ENCODE measurements around the gene D2HGDH. TPM values are rescaled to one million over a fixed set of nuclear protein-coding genes. Genes with fewer than 3 reads are reported as not detected.

The D2HGDH gene
- polyA plus RNA-seq (ENCODE audit: insufficient read length in 4 of 4): 10 to 100 TPM; 27.3 to 59.6 (median 41.1) TPM

GRCh38 chr2:241734467-241735208 is at the start of gene D2HGDH:
Gene D2HGDH, plus strand, starts transcription at chr2:241734630. Its CDS starts 595 bp downstream, at chr2:241735225.
- DNase-seq (ENCODE audit: low read depth in 4 of 4, low spot score in 2 of 4): peak; percentile 34 to 76 (median 60)

GRCh38 chr2:241686324-241686649 is 48.1 kb upstream of the D2HGDH start:
- no peak for DNase-seq (ENCODE audit: low read depth in 4 of 4, low spot score in 2 of 4)

GRCh38 chr2:241686650-241687425 is 47.6 kb upstream of the D2HGDH start, which contains the start of gene DTYMK:
Gene DTYMK, minus strand, starts transcription at chr2:241686815. Its CDS starts 32 bp downstream, at chr2:241686783.
- DNase-seq (ENCODE audit: low read depth in 4 of 4, low spot score in 2 of 4): peak; percentile 66 to 94 (median 87)

GRCh38 chr2:241689306-241689705 is 45.1 kb upstream of the D2HGDH start:
- DNase-seq (ENCODE audit: low read depth in 4 of 4, low spot score in 2 of 4): no peak

- no peak for DNase-seq (ENCODE audit: low read depth in 4 of 4, low spot score in 2 of 4)
Measured at GRCh38 chr2:241690202-241690717, 44.2 kb upstream of the D2HGDH start.

- DNase-seq (ENCODE audit: low read depth in 4 of 4, low spot score in 2 of 4): no peak
Measured at GRCh38 chr2:241692448-241692847, 42.0 kb upstream of the D2HGDH start.

- no peak for DNase-seq (ENCODE audit: low read depth in 4 of 4, low spot score in 2 of 4)
Measured at GRCh38 chr2:241695651-241696050, 38.8 kb upstream of the D2HGDH start.

- peak in 1 of 4 donors; percentile 29 for DNase-seq (ENCODE audit: low read depth in 4 of 4, low spot score in 2 of 4)
Measured at GRCh38 chr2:241701149-241701398, 33.4 kb upstream of the D2HGDH start.

- DNase-seq (ENCODE audit: low read depth in 4 of 4, low spot score in 2 of 4): peak; percentile 45 to 86 (median 83)
Measured at GRCh38 chr2:241701399-241702154, 32.9 kb upstream of the D2HGDH start, which contains the start of gene ING5. Gene ING5, plus strand, starts transcription at chr2:241702039. Its CDS starts 27 bp downstream, at chr2:241702066.

GRCh38 chr2:241702155-241703031 is 32.0 kb upstream of the D2HGDH start:
- peak in 3 of 4 donors; percentile 62 to 67 (median 65) for DNase-seq (ENCODE audit: low read depth in 4 of 4, low spot score in 2 of 4)

GRCh38 chr2:241703032-241703604 is 31.3 kb upstream of the D2HGDH start:
- no peak for DNase-seq (ENCODE audit: low read depth in 4 of 4, low spot score in 2 of 4)

- no peak for DNase-seq (ENCODE audit: low read depth in 4 of 4, low spot score in 2 of 4)
Measured at GRCh38 chr2:241706537-241706936, 27.9 kb upstream of the D2HGDH start.

- DNase-seq (ENCODE audit: low read depth in 4 of 4, low spot score in 2 of 4): no peak
Measured at GRCh38 chr2:241708879-241709278, 25.6 kb upstream of the D2HGDH start.

GRCh38 chr2:241719093-241719492 is 15.3 kb upstream of the D2HGDH start:
- DNase-seq (ENCODE audit: low read depth in 4 of 4, low spot score in 2 of 4): no peak

- DNase-seq (ENCODE audit: low read depth in 4 of 4, low spot score in 2 of 4): no peak
Measured at GRCh38 chr2:241720099-241720498, 14.3 kb upstream of the D2HGDH start.

- no peak for DNase-seq (ENCODE audit: low read depth in 4 of 4, low spot score in 2 of 4)
Measured at GRCh38 chr2:241720560-241720959, 13.9 kb upstream of the D2HGDH start.

GRCh38 chr2:241721852-241722251 is 12.6 kb upstream of the D2HGDH start:
- DNase-seq (ENCODE audit: low read depth in 4 of 4, low spot score in 2 of 4): no peak

- DNase-seq (ENCODE audit: low read depth in 4 of 4, low spot score in 2 of 4): no peak
Measured at GRCh38 chr2:241722896-241723454, 11.5 kb upstream of the D2HGDH start.

- DNase-seq (ENCODE audit: low read depth in 4 of 4, low spot score in 2 of 4): no peak
Measured at GRCh38 chr2:241724259-241724974, 10.0 kb upstream of the D2HGDH start.

Measured in left renal cortex interstitium (tissue), 4 donors.